C1 segment of cervical spinal cord (tissue), 14 donors: ENCODE measurements around the gene TNFRSF21.
"Not testable (repeated sequence)": the region's sequence is repeated elsewhere in the genome, so short reads cannot be mapped to it uniquely, and the experiment has no call there.

Source experiments
- DNase-seq, 14 donors: peaks; one replicate each; lab custom pipeline; 2025; lab: John Stamatoyannopoulos, UW

TNFRSF21 gene

DNA sequence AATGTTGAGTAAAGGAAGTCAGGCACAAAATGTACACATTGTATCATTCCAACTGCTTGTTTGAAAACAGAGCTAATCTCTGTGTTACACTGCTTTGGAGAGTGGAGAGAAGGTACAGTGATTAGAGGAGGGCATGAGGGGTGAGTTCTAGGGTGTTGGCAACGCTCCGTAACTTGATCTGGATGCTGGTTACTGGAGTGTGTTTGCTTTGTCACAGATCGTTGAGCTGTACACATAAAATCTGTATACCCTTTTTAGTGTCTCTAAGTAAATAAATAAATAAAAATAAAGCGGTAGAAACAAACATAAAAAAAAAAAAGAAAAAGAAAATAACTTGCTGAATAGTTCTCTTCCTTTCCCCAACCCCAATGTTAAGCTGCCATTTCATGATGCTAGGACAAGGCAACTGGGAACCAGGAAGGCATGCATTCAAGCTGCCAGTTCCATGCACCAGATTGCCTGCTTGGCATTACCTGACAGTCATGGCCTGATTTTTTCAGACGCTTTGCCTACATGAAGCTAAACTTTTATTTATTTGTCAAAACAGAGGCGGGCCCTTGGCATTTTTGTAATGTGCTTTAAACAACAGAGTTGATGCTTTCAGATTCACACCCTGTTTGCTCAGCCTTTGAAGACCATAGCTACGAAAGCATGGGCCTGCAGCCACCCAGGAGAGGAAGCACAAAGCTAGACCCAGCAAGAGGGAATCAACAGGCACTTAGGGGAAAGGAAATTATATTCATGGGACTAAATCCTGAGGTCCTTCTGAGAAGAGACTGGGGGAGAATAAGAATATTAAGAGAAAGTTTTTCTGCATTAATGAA, 21.2 kb downstream of the TNFRSF21 start:
- DNase-seq, result peak in 1 of 14 donors; percentile 32

DNA sequence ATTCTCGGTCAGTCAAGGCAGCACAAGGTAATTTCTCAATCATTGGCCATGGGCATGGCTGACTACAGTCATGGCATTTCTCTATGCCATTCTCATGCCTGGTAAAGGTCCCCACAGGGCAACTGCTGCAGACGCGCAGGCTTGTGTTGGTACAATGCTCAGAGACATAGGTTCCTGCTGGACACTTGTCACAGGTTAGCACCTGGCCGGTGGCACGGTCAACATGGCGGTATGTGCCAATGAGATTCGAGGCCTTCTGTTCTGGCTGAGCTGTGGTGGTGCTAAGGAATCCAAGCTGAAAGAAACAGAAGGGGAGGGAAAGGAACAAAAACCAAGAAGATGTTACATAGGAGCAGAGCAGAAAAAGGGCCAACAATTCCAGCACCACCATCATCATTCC, 23.4 kb downstream of the TNFRSF21 start:
- no peak for DNase-seq

GRCh38 chr6:47283993-47284392, 25.7 kb downstream of the TNFRSF21 start:
- DNase-seq, result no peak

DNA sequence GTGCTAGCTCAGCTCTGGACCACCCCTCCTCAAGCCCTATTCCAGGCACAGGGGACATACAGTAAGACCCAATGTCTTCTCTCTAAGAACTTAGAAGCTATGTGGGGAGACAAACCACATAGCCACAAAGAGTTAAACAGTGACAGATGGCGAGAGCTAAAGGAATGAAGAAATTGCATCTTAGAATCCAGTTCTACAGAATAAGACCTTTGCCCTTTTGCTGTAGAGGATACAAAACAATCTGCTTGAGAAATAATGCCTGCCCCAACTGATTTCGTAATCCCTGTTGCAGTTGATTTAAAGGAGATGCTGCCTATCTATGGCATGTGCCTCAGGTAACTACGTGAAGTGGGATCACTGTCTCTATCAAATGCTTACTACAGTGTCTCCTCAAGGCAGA, 31.2 kb downstream of the TNFRSF21 start:
- DNase-seq, result no peak

DNA sequence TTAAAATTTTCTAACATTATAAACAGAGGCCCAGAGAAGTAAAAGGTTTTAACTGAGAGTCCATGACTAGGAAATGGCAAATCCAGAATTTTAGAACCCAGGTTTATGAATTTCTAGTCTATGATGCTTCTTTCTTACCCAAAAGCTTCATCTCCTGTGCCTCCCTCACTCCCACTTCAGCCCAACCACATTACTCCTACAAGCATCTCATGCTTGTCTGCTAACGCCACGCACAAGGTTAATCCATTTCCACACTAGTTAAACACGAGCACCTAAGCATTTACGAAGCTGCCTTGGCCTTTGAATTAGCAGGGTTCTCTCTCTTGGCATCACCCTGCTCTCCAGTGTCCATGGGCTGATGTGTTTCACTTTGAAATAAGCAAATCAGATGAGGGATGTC, 32.0 kb downstream of the TNFRSF21 start:
- DNase-seq, result no peak

GRCh38 chr6:47276377-47276776, 33.3 kb downstream of the TNFRSF21 start:
- DNase-seq, result no peak

DNA sequence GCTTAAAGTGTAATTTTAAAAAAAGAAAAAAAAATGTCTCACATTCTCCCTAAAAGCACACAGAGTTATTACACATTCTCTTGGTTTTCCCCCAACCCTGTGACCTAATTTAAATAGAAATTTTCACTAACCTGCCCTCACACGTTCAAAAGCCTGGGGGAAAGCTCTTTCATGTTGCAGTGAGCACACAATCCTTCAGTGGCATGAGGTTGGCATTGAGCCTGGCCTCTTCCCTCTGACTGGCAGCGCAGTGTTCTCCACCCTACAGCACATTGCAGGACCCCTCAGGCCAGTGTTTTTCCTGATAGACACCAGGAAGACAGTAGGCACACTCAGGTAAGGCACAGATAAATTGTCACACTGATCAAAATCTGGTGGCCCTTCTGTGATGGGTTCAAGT, 34.1 kb downstream of the TNFRSF21 start:
- no peak for DNase-seq

- DNase-seq, result not testable (repeated sequence)
These were observed 34.6 kb downstream of the TNFRSF21 start for GRCh38 chr6:47275132-47275531.

GRCh38 chr6:47268572-47269187, 41.0 kb downstream of the TNFRSF21 start:
- DNase-seq, result no peak

- no peak for DNase-seq
These were observed 42.4 kb downstream of the TNFRSF21 start for GRCh38 chr6:47267301-47267700.

- no peak for DNase-seq
These were observed 43.7 kb downstream of the TNFRSF21 start for GRCh38 chr6:47265971-47266370.

DNA sequence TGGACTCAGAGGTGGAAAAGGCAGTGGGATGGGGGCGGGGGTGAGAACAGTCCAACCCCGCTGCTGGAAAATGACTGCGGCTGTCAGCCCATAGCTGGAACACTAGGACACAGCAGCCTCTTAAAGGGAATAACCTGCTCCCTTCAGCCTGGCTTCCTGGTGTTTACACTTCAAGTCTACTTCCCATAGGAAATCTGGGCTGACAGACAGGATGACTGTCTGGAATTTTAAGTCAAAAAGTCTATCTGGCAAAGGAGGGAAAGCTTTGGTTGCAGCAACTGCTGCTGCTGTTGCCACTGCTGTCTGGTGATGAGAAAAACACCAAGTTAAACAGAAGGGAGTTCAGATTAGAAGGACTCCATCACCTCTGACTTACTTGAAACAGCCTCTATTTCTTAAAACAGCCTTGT, 44.9 kb downstream of the TNFRSF21 start:
- no peak for DNase-seq

GRCh38 chr6:47263268-47263667, 46.4 kb downstream of the TNFRSF21 start:
- no peak for DNase-seq

DNA sequence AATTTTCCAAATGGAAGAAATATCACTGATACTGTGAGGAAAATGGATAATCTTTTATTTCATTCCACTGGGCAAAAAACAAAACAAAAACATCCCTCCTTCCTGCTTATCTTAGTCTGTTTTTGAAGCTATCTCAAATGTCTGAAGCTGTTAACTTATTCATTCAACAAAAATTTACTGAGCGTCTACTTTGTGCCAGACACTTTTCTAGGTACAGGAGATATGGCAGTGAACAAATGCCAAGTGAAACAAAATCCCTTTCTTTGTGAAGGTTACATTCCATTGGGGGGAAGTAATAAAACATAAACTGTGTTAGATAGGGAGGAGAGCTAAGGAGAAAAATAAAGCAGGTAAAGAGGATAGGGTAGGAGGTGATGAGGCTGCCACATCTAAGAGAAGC, 47.5 kb downstream of the TNFRSF21 start:
- no peak for DNase-seq

DNA sequence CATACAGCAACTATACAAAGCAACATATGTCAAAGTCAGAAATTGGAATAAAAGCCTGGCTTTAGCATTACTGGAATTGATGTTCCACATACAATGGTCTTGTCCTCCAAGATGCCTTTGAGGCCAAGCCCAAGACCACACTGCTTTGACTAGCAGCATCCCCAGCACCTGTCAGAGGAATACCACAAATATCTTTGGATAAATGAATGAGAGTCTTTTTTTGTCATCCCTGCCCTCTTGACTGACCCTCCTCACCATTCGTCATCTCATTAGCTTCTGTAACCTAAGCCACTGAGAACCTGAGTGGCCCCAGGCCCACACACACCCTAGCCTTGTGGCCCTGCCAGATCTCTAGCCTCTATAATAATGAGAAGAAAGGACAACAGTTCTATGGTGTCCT, 48.5 kb downstream of the TNFRSF21 start:
- DNase-seq, result no peak

- peak in 1 of 14 donors; percentile 16 for DNase-seq
These were observed 49.7 kb downstream of the TNFRSF21 start for GRCh38 chr6:47260021-47260420.

GRCh38 chr6:47258724-47259347, 50.9 kb downstream of the TNFRSF21 start:
- no peak for DNase-seq

GRCh38 chr6:47256981-47257730, 52.5 kb downstream of the TNFRSF21 start:
- no peak for DNase-seq

- DNase-seq, result no peak
These were observed 53.3 kb downstream of the TNFRSF21 start for GRCh38 chr6:47256361-47256760.

- no peak for DNase-seq
These were observed 54.8 kb downstream of the TNFRSF21 start for GRCh38 chr6:47254906-47255305.

- no peak for DNase-seq
These were observed 55.7 kb downstream of the TNFRSF21 start for GRCh38 chr6:47254051-47254450.

DNA sequence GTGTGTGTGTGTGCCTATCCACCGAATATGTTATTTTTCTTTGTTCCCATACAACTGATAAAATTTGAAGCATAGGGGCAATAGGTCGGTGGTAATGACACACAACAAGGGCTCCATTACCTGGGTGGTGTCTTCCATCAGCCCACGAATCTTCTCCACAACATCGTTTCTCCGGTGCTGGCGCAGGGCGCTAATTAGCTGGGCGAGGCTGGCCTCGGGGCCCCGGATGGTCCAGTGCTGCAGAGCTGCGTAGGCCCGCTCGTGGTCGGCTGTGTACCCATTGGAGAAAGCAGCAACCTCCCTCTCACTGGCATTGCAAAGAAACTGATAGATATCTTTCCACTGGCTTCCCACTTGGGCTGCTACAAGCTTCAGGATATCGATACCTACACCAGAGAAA, 56.6 kb downstream of the TNFRSF21 start:
- no peak for DNase-seq
